ENCODE data around the gene NPC1. TPM values are rescaled to one million over a fixed set of nuclear protein-coding genes. Genes with fewer than 3 reads are reported as not detected.

NPC1 gene
- polyA plus RNA-seq, 2 of the 4 experiments (the other 2 are of a cell fraction) = 42.5 to 61.4 TPM

- ChIA-PET CTCF (interaction anchor here (0.6 to 5.0 kb wide), 5 partner anchors 9 to 550 kb away, joined by 3 to 20 read pairs (median 4); no protein-coding TSS in a partner anchor), POLR2A (interaction anchor here (0.6 kb wide), 1 partner anchor 12 kb away, joined by 3 read pairs; no protein-coding TSS in a partner anchor)
- Histone ChIP-seq H3K27ac (peak overlapping the region; percentile 41 to 77; a peak in 5 of 6 replicates), H3K4me1 (peaks cover 38% of the 10 kb centered on the region), H3K4me3 (no peak overlapping the region), H3K4me2 (peak overlapping the region; percentile 36; the same call in 2 of the 3 replicates), H3K9me3 (no peaks in the 10 kb centered on the region)
- no peak for FAIRE-seq
- no peak for TF ChIP-seq EP300 (IDR thresholded peaks at IDR 0.05)
- TF ChIP-seq POLR2A (IDR thresholded peaks at IDR 0.05; ENCODE audit: low read length) = no peak
- peak; percentile 83; a peak in 3 of 4 replicates for TF ChIP-seq CEBPB (IDR thresholded peaks at IDR 0.05)
- no peak for TF ChIP-seq POLR2AphosphoS2 (conservative IDR thresholded peaks at IDR 0.05; ENCODE audit: low read length)
- no peak for TF ChIP-seq SREBF2 (IDR thresholded peaks at IDR 0.05)
- no peak for DNase-seq (ENCODE audit: low read depth in 1 of 2, low spot score in 1 of 2)
- no peak for ATAC-seq
- 84% methylated on average over 6 of the region's 6 CpGs for WGBS (ENCODE audit: missing lambda C conversion rate)
These were observed 49.2 kb upstream of the NPC1 start for GRCh38 chr18:23635283-23636070.

- Histone ChIP-seq H3K9me3 (no peaks in the 10 kb centered on the region), H3K4me3 (no peak overlapping the region), H3K27ac (peak overlapping the region; percentile 41 to 77; a peak in 4 of 6 replicates), H3K4me1 (peaks cover 46% of the 10 kb centered on the region), H3K4me2 (no peak overlapping the region)
- ChIA-PET POLR2A (interaction anchor here (0.6 kb wide), 1 partner anchor 13 kb away, joined by 3 read pairs; no protein-coding TSS in a partner anchor), CTCF (interaction anchor here (0.8 to 5.0 kb wide), 2 partner anchors 12 to 68 kb away, joined by 3 to 20 read pairs; no protein-coding TSS in a partner anchor)
- 88% methylated on average over 3 of the region's 3 CpGs for WGBS (ENCODE audit: missing lambda C conversion rate)
- ATAC-seq = no peak
- no peak for DNase-seq (ENCODE audit: low read depth in 1 of 2, low spot score in 1 of 2)
- FAIRE-seq = no peak
- TF ChIP-seq HES2 (IDR thresholded peaks at IDR 0.05) (no peak), CEBPB (IDR thresholded peaks at IDR 0.05) (no peak), POLR2A (IDR thresholded peaks at IDR 0.05; ENCODE audit: low read length) (no peak), TP53 (CRISPR knock-in tag; IDR thresholded peaks at IDR 0.05) (no peak), RCOR1 (IDR thresholded peaks at IDR 0.05; ENCODE audit: low read depth, low read length) (no peak), EHMT2 (IDR thresholded peaks at IDR 0.05; ENCODE audit: low read depth) (no peak), SMC3 (IDR thresholded peaks at IDR 0.05) (no peak), EHF (CRISPR knock-in tag; IDR thresholded peaks at IDR 0.05) (no peak), FOSL2 (IDR thresholded peaks at IDR 0.05) (no peak), FOSL2 (CRISPR knock-in tag; IDR thresholded peaks at IDR 0.05) (no peak), NR3C1 (IDR thresholded peaks at IDR 0.05) (no peak), CBX2 (IDR thresholded peaks at IDR 0.05; ENCODE audit: borderline replicate concordance, low read depth) (no peak), RARB (CRISPR knock-in tag; IDR thresholded peaks at IDR 0.05) (no peak), ZSCAN20 (CRISPR knock-in tag; IDR thresholded peaks at IDR 0.05) (no peak), HMGXB4 (CRISPR knock-in tag; IDR thresholded peaks at IDR 0.05; ENCODE audit: borderline replicate concordance) (no peak), HOXA7 (CRISPR knock-in tag; IDR thresholded peaks at IDR 0.05) (no peak), HEYL (CRISPR knock-in tag; IDR thresholded peaks at IDR 0.05) (no peak), RNF2 (IDR thresholded peaks at IDR 0.05; ENCODE audit: borderline replicate concordance, low read depth) (no peak), POLR2AphosphoS2 (conservative IDR thresholded peaks at IDR 0.05; ENCODE audit: low read length) (no peak)
These were observed 48.4 kb upstream of the NPC1 start for GRCh38 chr18:23634692-23635091.

GRCh38 chr18:23632615-23633014, 46.3 kb upstream of the NPC1 start:
- Histone ChIP-seq H3K9me3 (no peaks in the 10 kb centered on the region), H3K4me1 (peaks cover 64% of the 10 kb centered on the region), H3K4me2 (no peak overlapping the region), H3K4me3 (no peak overlapping the region), H3K27ac (peak overlapping the region in 1 of 2 experiments; percentile 64; a peak in 2 of 6 replicates)
- ATAC-seq = no peak
- FAIRE-seq = no peak
- 67% methylated on average over 1 of the region's 1 CpG for WGBS (ENCODE audit: missing lambda C conversion rate)
- POLR2A ChIA-PET = no interaction called here
- no peak for DNase-seq (ENCODE audit: low read depth in 1 of 2, low spot score in 1 of 2)
- CTCF ChIA-PET = interaction anchor here (1.0 to 1.6 kb wide), 2 partner anchors 9 to 71 kb away, joined by 3 read pairs; no protein-coding TSS in a partner anchor
- no peak for TF ChIP-seq E2F6 (IDR thresholded peaks at IDR 0.05; ENCODE audit: borderline replicate concordance, low read depth)
- TF ChIP-seq FOXS1 (CRISPR knock-in tag; IDR thresholded peaks at IDR 0.05) = no peak
- no peak for TF ChIP-seq KDM1A (IDR thresholded peaks at IDR 0.05; ENCODE audit: low read depth)
- no peak for TF ChIP-seq GATA3 (IDR thresholded peaks at IDR 0.05; ENCODE audit: borderline replicate concordance)
- no peak for TF ChIP-seq REST (IDR thresholded peaks at IDR 0.05)
- TF ChIP-seq RCOR1 (IDR thresholded peaks at IDR 0.05; ENCODE audit: low read depth, low read length) = no peak

All from A549 (cell line).